Fibroblast of lung (primary cell): ENCODE results near the gene FMO5. TPM values are rescaled to one million over a fixed set of nuclear protein-coding genes. Genes with fewer than 3 reads are reported as not detected.
"Not testable (repeated sequence)": the region's sequence is repeated elsewhere in the genome, so short reads cannot be mapped to it uniquely, and the experiment has no call there.

Experiments
- DNase-seq, 2 donors: peaks; one replicate each; pipeline versions ENCODE4 v3.0.0 to v3.0.0-alpha.2; 2010; ENCODE audit warnings: low read depth in 2 of 2
- H2AFZ ChIP-seq: 2 replicates; pipeline ENCODE4 v1.5.1; 2012; ENCODE audit warnings: low read length, control low read depth, inconsistent platforms
- H3K27ac ChIP-seq: 2 replicates; pipeline ENCODE4 v1.5.1; 2011; ENCODE audit warnings: low read length, control low read depth; ENCODE audit not compliant: insufficient read depth
- H3K27me3 ChIP-seq: 2 replicates; pipeline ENCODE4 v1.5.1; 2011; ENCODE audit warnings: mild to moderate bottlenecking, low read length; ENCODE audit not compliant: control insufficient read depth, insufficient read depth
- H3K36me3 ChIP-seq: 2 replicates; pipeline ENCODE4 v1.5.1; 2011; ENCODE audit warnings: low read length; ENCODE audit not compliant: control insufficient read depth, insufficient read depth
- H3K4me1 ChIP-seq: 2 replicates; pipeline ENCODE4 v1.5.1; 2011; ENCODE audit warnings: low read length; ENCODE audit not compliant: control insufficient read depth, insufficient read depth; ENCODE audit errors: extremely low read depth
- H3K4me2 ChIP-seq: 2 replicates; pipeline ENCODE4 v1.5.1; 2011; ENCODE audit warnings: low read length, control low read depth; ENCODE audit not compliant: insufficient read depth; ENCODE audit errors: extremely low read depth
- H3K4me3 ChIP-seq, 4 experiments: fragments of 200-600 bp in 1 of 4; sonication (generic) in 1 of 4; replicated peaks in 1 of 4; 2 replicates each; pipeline ENCODE4 v1.5.1; 2011 to 2016; ENCODE audit warnings: low read length in 4 of 4, low read depth in 3 of 4, mild to moderate bottlenecking in 3 of 4, control low read depth in 2 of 4, inconsistent platforms in 1 of 4, mixed read lengths in 1 of 4; ENCODE audit not compliant: insufficient read depth in 1 of 4; ENCODE audit errors: control extremely low read depth in 1 of 4
- H3K79me2 ChIP-seq: 2 replicates; pipeline ENCODE4 v1.5.1; 2012; ENCODE audit warnings: mild to moderate bottlenecking, low read length, inconsistent platforms; ENCODE audit not compliant: control insufficient read depth, insufficient read depth
- H3K9ac ChIP-seq: 2 replicates; pipeline ENCODE4 v1.5.1; 2011; ENCODE audit warnings: mild to moderate bottlenecking, low read length, control low read depth; ENCODE audit not compliant: insufficient read depth
- H3K9me3 ChIP-seq: 2 replicates; pipeline ENCODE4 v1.5.1; 2012; ENCODE audit warnings: low read depth, low read length; ENCODE audit not compliant: control insufficient read depth, insufficient read depth
- H4K20me1 ChIP-seq: 2 replicates; pipeline ENCODE4 v1.5.1; 2011; ENCODE audit warnings: low read length; ENCODE audit not compliant: control insufficient read depth, insufficient read depth; ENCODE audit errors: extremely low read depth
- CTCF ChIP-seq, 2 donors: IDR thresholded peaks in 1 of 2; conservative IDR thresholded peaks in 1 of 2; 1 replicate in 1 of 2; 2 replicates in 1 of 2; pipeline ENCODE4 v1.5.1; 2011 to 2012; ENCODE audit warnings: low read length in 2 of 2, control low read depth in 1 of 2, inconsistent platforms in 1 of 2, low read depth in 1 of 2, mild to moderate bottlenecking in 1 of 2
- EZH2 ChIP-seq: IDR thresholded peaks from 2 replicates; pipeline ENCODE4 v1.5.1; 2012; ENCODE audit warnings: low read length, control low read depth, mild to moderate bottlenecking; ENCODE audit errors: missing control alignments
- polyA plus RNA-seq, 2 donors: library from polyadenylated mRNA; depleted of rRNA in 1 of 2; stranded (reverse) in 1 of 2; unstranded in 1 of 2; fragments of >200 nt; gene quantifications; 2 replicates each; pipeline ENCODE4 v1.2.1, GENCODE V29; 2011 to 2012; ENCODE audit warnings: missing spikeins in 1 of 2
- total RNA-seq: library from RNA; depleted of rRNA; stranded (reverse); fragments of >200 nt; gene quantifications from 2 replicates; pipeline ENCODE4 v1.2.1, GENCODE V29; 2014

The FMO5 gene
- total and polyA plus RNA-seq, 2 donors (not counting 1 experiment from before 2014, with no cell fraction given), result 2.0 to 2.8 TPM

- Histone ChIP-seq H3K4me3 (peak overlapping the region in 1 of 4 experiments; percentile 7), H3K9me3 (no peaks in the 10 kb centered on the region), H3K4me1 (peaks cover 3% of the 10 kb centered on the region), H3K4me2 (peak overlapping the region; percentile 52), H4K20me1 (no peaks in the 10 kb centered on the region), H2AFZ (peak overlapping the region; percentile 45), H3K27ac (no peak overlapping the region), H3K9ac (no peak overlapping the region), H3K27me3 (no peaks in the 10 kb centered on the region), H3K36me3 (no peaks in the 10 kb centered on the region), H3K79me2 (no peaks in the 10 kb centered on the region)
- TF ChIP-seq EZH2 (no peak), CTCF (conservative IDR thresholded peaks at IDR 0.05 in 1 of 2, IDR thresholded peaks at IDR 0.05 in 1 of 2; ENCODE audit: low read depth in 1 of 2, low read length in 2 of 2) (no peak)
- peak in 1 of 2 donors; percentile 20 for DNase-seq
Measured at GRCh38 chr1:147201276-147201675, 23.9 kb downstream of the FMO5 start.

- H3K4me3 ChIP-seq, H3K36me3 ChIP-seq, H3K4me1 ChIP-seq, H4K20me1 ChIP-seq, H3K27me3 ChIP-seq, H3K9ac ChIP-seq, H3K79me2 ChIP-seq, H2AFZ ChIP-seq, H3K9me3 ChIP-seq, H3K4me2 ChIP-seq, DNase-seq, H3K27ac ChIP-seq: not testable (repeated sequence)
Measured at GRCh38 chr1:147197324-147197723, 27.8 kb downstream of the FMO5 start.

GRCh38 chr1:147189514-147189913 lies 35.6 kb downstream of the FMO5 start:
- Histone ChIP-seq H3K36me3 (no peaks in the 10 kb centered on the region), H3K9me3 (no peaks in the 10 kb centered on the region), H4K20me1 (no peaks in the 10 kb centered on the region), H3K4me3 (no peak overlapping the region), H3K79me2 (no peaks in the 10 kb centered on the region), H3K4me2 (no peak overlapping the region), H3K27me3 (no peaks in the 10 kb centered on the region), H3K27ac (no peak overlapping the region), H2AFZ (no peak overlapping the region), H3K4me1 (no peaks in the 10 kb centered on the region), H3K9ac (no peak overlapping the region)
- no peak for DNase-seq
- no peak for TF ChIP-seq CTCF (conservative IDR thresholded peaks at IDR 0.05 in 1 of 2, IDR thresholded peaks at IDR 0.05 in 1 of 2; ENCODE audit: low read depth in 1 of 2, low read length in 2 of 2)
- no peak for TF ChIP-seq EZH2
